Thyroid gland (tissue), 4 donors: Measurements from ENCODE around the gene RAD9A. TPM values are rescaled to one million over a fixed set of nuclear protein-coding genes. Genes with fewer than 3 reads are reported as not detected.
A peak's percentile ranks its signal among the peaks of the same experiment; 100 is the strongest.

Experiments
- DNase-seq, 2 donors: peaks; one replicate each; pipeline ENCODE4 v3.0.0-alpha.2; 2019
- H3K27ac ChIP-seq, 3 donors: fragments of 200-600 bp; sonication (generic); 1 replicate in 2 of 3; 2 replicates in 1 of 3; pipeline ENCODE4 v1.5.1; 2016 to 2019; ENCODE audit warnings: mild to moderate bottlenecking in 1 of 3, moderate library complexity in 1 of 3
- H3K27me3 ChIP-seq: fragments of 200-600 bp; sonication (generic); one replicate; pipeline ENCODE4 v1.5.1; 2019
- H3K36me3 ChIP-seq, 2 donors: fragments of 200-600 bp; sonication (generic); one replicate each; pipeline ENCODE4 v1.5.1; 2016 to 2019
- H3K4me1 ChIP-seq, 2 donors: fragments of 200-600 bp; sonication (generic); one replicate each; pipeline ENCODE4 v1.5.1; 2017 to 2019
- H3K4me3 ChIP-seq, 3 donors: fragments of 200-600 bp; sonication (generic); replicated peaks in 1 of 3; 1 replicate in 2 of 3; 2 replicates in 1 of 3; pipeline ENCODE4 v1.5.1; 2016; ENCODE audit warnings: mild to moderate bottlenecking in 1 of 3
- H3K9me3 ChIP-seq: fragments of 200-600 bp; sonication (generic); one replicate; pipeline ENCODE4 v1.5.1; 2017
- POLR2A ChIP-seq, 2 donors: fragments of 450-650 bp; IDR thresholded peaks; one replicate each; pipeline ENCODE4 v1.6.1; 2017; ENCODE audit warnings: antibody characterized with exemption in 2 of 2, mild to moderate bottlenecking in 2 of 2, moderate library complexity in 1 of 2
- WGBS, 2 donors: methylation state at CpG; one replicate each; pipeline ENCODE4 v1.1.5; 2017; 5-methylcytosine and 5-hydroxymethylcytosine counted together
- intact Hi-C: fragments of 100-400 bp; cut with DNase I; formaldehyde crosslinking; loops from one replicate; pipeline ENCODE4 v1.15.1; 2023
- total RNA-seq, 4 donors: library from RNA; depleted of rRNA; stranded (reverse); fragments of >200 nt; gene quantifications; one replicate each; pipeline ENCODE4 v1.2.3, GENCODE V29; 2016
- TF ChIP-seq, protein P1 (sequence below), 6 experiments: fragments of 200-600 bp in 3 of 6; fragments of 450-650 bp in 3 of 6; sonication (generic) in 3 of 6; IDR thresholded peaks; one replicate each; pipeline ENCODE4 v1.5.1; 2016 to 2019; ENCODE audit warnings: antibody characterized with exemption in 6 of 6, mild to moderate bottlenecking in 2 of 6, inconsistent platforms in 1 of 6, moderate library complexity in 1 of 6

RAD9A gene
- total RNA-seq, 4 donors from 2014 or later: 22.7 to 38.0 (median 31.0) TPM

DNA sequence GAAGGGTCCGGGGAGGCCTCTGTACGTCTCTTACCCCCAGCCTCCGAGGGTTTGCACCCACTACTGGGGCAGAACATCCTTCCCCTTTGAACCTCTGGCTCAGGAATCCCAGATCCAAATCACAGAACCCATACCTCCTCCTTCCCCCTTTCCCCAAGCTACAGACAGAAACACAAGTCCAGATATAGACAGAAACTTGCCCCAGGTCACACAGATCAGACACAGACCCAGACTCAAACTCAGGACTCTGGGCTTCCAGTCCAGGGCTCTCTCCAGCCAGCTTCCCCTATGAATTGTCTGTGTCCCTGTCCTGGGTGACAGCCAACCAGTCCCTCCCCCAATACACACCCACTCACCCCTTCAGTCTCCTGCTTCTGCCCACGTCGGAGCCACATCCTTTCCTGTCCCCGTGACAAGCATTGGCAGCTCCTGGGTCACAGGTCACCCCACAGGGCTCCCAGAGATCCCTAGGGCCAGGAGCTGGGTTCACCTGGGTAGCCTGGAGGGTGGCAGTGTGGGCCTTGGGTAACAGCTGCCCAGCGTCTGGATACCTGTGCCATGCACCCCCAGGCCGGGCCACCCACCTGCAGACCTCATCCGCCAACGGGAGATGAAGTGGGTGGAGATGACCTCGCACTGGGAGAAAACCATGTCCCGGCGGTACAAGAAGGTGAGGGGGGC is 12.9 kb downstream of the RAD9A start:
- Histone ChIP-seq H3K4me3 (no peak overlapping the region), H3K4me1 (peaks cover 37 to 57% of the 10 kb centered on the region in 2 donors), H3K27me3 (no peaks in the 10 kb centered on the region), H3K9me3 (no peaks in the 10 kb centered on the region), H3K36me3 (peaks cover 0 to under 1% of the 10 kb centered on the region in 2 donors), H3K27ac (peak overlapping the region in 2 of 3 donors; percentile 75 to 79)
- TF ChIP-seq POLR2A (IDR thresholded peaks at IDR 0.05): no peak
- TF ChIP-seq, protein P1, sequence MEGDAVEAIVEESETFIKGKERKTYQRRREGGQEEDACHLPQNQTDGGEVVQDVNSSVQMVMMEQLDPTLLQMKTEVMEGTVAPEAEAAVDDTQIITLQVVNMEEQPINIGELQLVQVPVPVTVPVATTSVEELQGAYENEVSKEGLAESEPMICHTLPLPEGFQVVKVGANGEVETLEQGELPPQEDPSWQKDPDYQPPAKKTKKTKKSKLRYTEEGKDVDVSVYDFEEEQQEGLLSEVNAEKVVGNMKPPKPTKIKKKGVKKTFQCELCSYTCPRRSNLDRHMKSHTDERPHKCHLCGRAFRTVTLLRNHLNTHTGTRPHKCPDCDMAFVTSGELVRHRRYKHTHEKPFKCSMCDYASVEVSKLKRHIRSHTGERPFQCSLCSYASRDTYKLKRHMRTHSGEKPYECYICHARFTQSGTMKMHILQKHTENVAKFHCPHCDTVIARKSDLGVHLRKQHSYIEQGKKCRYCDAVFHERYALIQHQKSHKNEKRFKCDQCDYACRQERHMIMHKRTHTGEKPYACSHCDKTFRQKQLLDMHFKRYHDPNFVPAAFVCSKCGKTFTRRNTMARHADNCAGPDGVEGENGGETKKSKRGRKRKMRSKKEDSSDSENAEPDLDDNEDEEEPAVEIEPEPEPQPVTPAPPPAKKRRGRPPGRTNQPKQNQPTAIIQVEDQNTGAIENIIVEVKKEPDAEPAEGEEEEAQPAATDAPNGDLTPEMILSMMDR (IDR thresholded peaks at IDR 0.05): no peak
- 64 to 72% methylated on average over 10 to 13 of the region's 13 CpGs for WGBS, 2 donors
- intact Hi-C loops: no loop called here
- DNase-seq: peak in 1 of 2 donors; percentile 34

DNA sequence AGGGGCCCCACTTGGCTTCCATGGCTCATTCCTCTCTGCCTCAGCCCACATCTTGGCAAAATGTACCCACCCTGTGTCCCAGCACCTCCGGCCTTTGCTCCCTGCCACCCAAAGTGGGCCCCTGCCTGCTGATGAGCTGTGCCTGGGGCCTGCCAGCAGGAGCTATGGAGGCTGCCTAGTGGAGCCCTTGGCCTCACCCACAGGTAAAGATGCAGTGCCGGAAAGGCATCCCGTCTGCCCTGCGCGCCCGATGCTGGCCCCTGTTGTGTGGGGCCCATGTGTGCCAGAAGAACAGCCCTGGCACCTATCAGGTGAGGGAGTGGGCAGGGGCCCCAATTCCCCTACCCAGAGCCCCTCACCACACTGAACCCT is 13.4 kb downstream of the RAD9A start:
- DNase-seq: no peak
- TF ChIP-seq, protein P1 (IDR thresholded peaks at IDR 0.05): no peak
- TF ChIP-seq POLR2A (IDR thresholded peaks at IDR 0.05): no peak
- intact Hi-C loops: no loop called here
- H3K27me3 ChIP-seq: no peaks in the 10 kb centered on the region
- H3K4me3 ChIP-seq: no peak overlapping the region
- WGBS, 2 donors: 94% methylated on average over 5 of the region's 6 CpGs; no CpG with 5 or more reads in 1 of the 2 donors
- H3K9me3 ChIP-seq: no peaks in the 10 kb centered on the region
- H3K36me3 ChIP-seq: no peaks in the 10 kb centered on the region
- peaks cover 35 to 51% of the 10 kb centered on the region in 2 donors for H3K4me1 ChIP-seq
- peak overlapping the region in 2 of 3 donors; percentile 75 to 79 for H3K27ac ChIP-seq

DNA sequence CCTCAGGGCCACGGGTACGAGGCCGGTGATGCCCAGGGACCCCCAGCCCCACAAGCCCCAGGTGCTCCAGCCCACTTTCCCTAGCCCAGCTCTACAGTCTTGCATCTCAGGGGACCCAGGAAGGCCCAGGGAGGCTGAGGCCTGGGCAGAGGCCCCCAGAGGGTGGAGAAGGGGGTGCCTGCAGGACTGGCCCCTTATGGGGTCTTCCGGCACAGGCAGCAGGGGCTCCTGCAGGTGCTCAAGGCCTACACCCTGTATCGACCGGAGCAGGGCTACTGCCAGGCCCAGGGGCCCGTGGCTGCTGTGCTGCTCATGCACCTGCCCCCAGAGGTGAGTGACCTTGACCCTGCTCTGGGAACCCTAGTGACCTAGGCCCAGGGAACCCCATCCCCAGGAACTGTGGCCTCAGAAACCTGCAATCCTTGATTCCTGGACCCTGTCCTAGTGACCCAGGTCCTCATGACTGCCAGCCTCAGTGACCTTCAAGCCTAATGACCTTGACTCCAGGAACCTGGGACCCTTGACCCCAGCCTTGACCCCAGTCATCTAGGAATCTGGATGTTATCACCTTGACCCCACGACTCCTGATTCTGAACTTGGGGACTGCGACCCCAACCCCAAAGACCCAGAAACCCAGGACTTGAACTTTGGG is 14.0 kb downstream of the RAD9A start:
- Histone ChIP-seq H3K4me1 (peaks cover 29 to 45% of the 10 kb centered on the region in 2 donors), H3K9me3 (no peaks in the 10 kb centered on the region), H3K4me3 (no peak overlapping the region), H3K36me3 (no peaks in the 10 kb centered on the region), H3K27ac (no peak overlapping the region), H3K27me3 (no peaks in the 10 kb centered on the region)
- intact Hi-C loops: no loop called here
- 87 to 97% methylated on average over 3 to 8 of the region's 9 CpGs for WGBS, 2 donors
- TF ChIP-seq POLR2A (IDR thresholded peaks at IDR 0.05): no peak
- TF ChIP-seq, protein P1 (IDR thresholded peaks at IDR 0.05): no peak
- DNase-seq: no peak

DNA sequence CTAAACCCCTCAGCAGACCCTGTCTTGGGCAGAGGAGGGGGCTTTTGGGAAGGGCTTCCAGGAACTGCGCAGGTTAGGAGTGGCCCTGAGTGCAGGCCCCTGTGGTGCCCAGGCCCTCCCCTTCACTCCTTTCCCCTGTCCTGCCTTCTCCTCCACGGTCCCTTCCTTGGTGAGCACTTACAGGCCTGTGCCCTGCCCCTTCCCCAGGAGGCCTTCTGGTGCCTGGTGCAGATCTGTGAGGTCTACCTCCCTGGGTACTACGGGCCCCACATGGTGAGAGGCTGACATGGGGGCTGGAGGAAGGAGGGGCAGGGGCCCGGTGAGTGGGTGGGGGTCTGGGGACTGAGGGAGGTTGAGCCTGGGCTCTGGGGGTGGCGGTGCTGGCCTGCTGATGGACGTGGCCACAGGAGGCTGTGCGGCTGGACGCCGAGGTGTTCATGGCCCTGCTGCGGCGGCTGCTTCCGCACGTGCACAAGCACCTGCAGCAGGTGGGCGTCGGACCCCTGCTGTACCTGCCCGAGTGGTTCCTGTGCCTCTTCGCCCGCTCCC is 14.7 kb downstream of the RAD9A start:
- H3K4me1 ChIP-seq: peaks cover 25 to 50% of the 10 kb centered on the region in 2 donors
- WGBS, 2 donors: 80 to 89% methylated on average over 6 to 16 of the region's 18 CpGs
- H3K36me3 ChIP-seq: no peaks in the 10 kb centered on the region
- H3K27ac ChIP-seq: no peak overlapping the region
- DNase-seq: no peak
- H3K9me3 ChIP-seq: no peaks in the 10 kb centered on the region
- H3K27me3 ChIP-seq: no peaks in the 10 kb centered on the region
- intact Hi-C loops: no loop called here
- no peak overlapping the region for H3K4me3 ChIP-seq
- TF ChIP-seq, protein P1 (IDR thresholded peaks at IDR 0.05): no peak
- TF ChIP-seq POLR2A (IDR thresholded peaks at IDR 0.05): no peak
